Skeletal muscle tissue (tissue), 4 donors: Measurements from ENCODE around the gene ASGR1. TPM values are rescaled to one million over a fixed set of nuclear protein-coding genes. Genes with fewer than 3 reads are reported as not detected.
"Not testable (repeated sequence)": the region's sequence is repeated elsewhere in the genome, so short reads cannot be mapped to it uniquely, and the experiment has no call there.

Experiments used
- H3K27ac ChIP-seq: one replicate; pipeline ENCODE4 v1.7.0; 2013; ENCODE audit warnings: mild to moderate bottlenecking, low read depth, low read length, inconsistent platforms
- H3K27me3 ChIP-seq, 3 donors: one replicate each; pipeline ENCODE4 v1.7.0; 2013; ENCODE audit warnings: low read length in 3 of 3; ENCODE audit not compliant: control insufficient read depth in 3 of 3, insufficient read depth in 3 of 3
- H3K36me3 ChIP-seq, 3 donors: one replicate each; pipeline ENCODE4 v1.7.0; 2013; ENCODE audit warnings: low read length in 3 of 3; ENCODE audit not compliant: control insufficient read depth in 3 of 3, insufficient read depth in 3 of 3
- H3K4me1 ChIP-seq, 3 donors: one replicate each; pipeline ENCODE4 v1.7.0; 2013; ENCODE audit warnings: low read length in 3 of 3, mild to moderate bottlenecking in 3 of 3; ENCODE audit not compliant: control insufficient read depth in 3 of 3, insufficient read depth in 3 of 3
- H3K4me3 ChIP-seq, 3 donors: one replicate each; pipeline ENCODE4 v1.7.0; 2013; ENCODE audit warnings: low read length in 3 of 3
- H3K9ac ChIP-seq, 3 donors: one replicate each; pipeline ENCODE4 v1.7.0; 2013; ENCODE audit warnings: low read length in 3 of 3, mild to moderate bottlenecking in 3 of 3, moderate library complexity in 2 of 3, low read depth in 1 of 3
- H3K9me3 ChIP-seq, 3 donors: one replicate each; pipeline ENCODE4 v1.7.0; 2013; ENCODE audit warnings: low read length in 3 of 3; ENCODE audit not compliant: control insufficient read depth in 3 of 3
- total RNA-seq: library from RNA; depleted of rRNA; stranded (reverse); fragments of >200 nt; gene quantifications from one replicate; pipeline ENCODE4 v1.2.3, GENCODE V29; 2014
- donor health status: Osteomylitis.

The ASGR1 gene
- total RNA-seq, 1 donor from 2014 or later: 1.0 TPM

- not testable (repeated sequence) for H3K36me3 ChIP-seq, H3K9me3 ChIP-seq, H3K4me1 ChIP-seq, H3K4me3 ChIP-seq, H3K9ac ChIP-seq, H3K27ac ChIP-seq
- H3K27me3 ChIP-seq: peaks cover 8 to 14% (median 12%) of the 10 kb centered on the region in 3 donors
Observed at GRCh38 chr17:7168841-7169564, 10.2 kb downstream of the ASGR1 start.

GRCh38 chr17:7167832-7168231, 11.3 kb downstream of the ASGR1 start:
- Histone ChIP-seq H3K9me3 (no peaks in the 10 kb centered on the region), H3K4me1 (no peaks in the 10 kb centered on the region), H3K4me3 (no peak overlapping the region), H3K27ac (no peak overlapping the region), H3K36me3 (no peaks in the 10 kb centered on the region), H3K27me3 (peaks cover 3 to 7% (median 3%) of the 10 kb centered on the region in 3 donors), H3K9ac (no peak overlapping the region)

- no peaks in the 10 kb centered on the region for H3K4me1 ChIP-seq
- H3K4me3 ChIP-seq: no peak overlapping the region
- no peak overlapping the region for H3K9ac ChIP-seq
- no peaks in the 10 kb centered on the region for H3K36me3 ChIP-seq
- no peak overlapping the region for H3K27ac ChIP-seq
- peaks cover 0 to 10% (median 0%) of the 10 kb centered on the region in 3 donors for H3K27me3 ChIP-seq
- no peaks in the 10 kb centered on the region for H3K9me3 ChIP-seq
Observed at GRCh38 chr17:7166873-7167272, 12.3 kb downstream of the ASGR1 start.

GRCh38 chr17:7159571-7159970, 19.6 kb downstream of the ASGR1 start:
- not testable (repeated sequence) for H3K4me1 ChIP-seq, H3K27ac ChIP-seq, H3K4me3 ChIP-seq, H3K36me3 ChIP-seq, H3K9me3 ChIP-seq, H3K9ac ChIP-seq
- peaks cover 4 to 16% (median 6%) of the 10 kb centered on the region in 3 donors for H3K27me3 ChIP-seq

GRCh38 chr17:7158424-7158823, 20.7 kb downstream of the ASGR1 start:
- not testable (repeated sequence) for H3K9me3 ChIP-seq, H3K36me3 ChIP-seq, H3K4me3 ChIP-seq, H3K27ac ChIP-seq, H3K4me1 ChIP-seq, H3K9ac ChIP-seq
- H3K27me3 ChIP-seq: peaks cover 4 to 15% (median 6%) of the 10 kb centered on the region in 3 donors

- H3K9ac ChIP-seq: no peak overlapping the region
- no peak overlapping the region for H3K27ac ChIP-seq
- H3K4me3 ChIP-seq: no peak overlapping the region
- H3K27me3 ChIP-seq: peaks cover 4 to 12% (median 6%) of the 10 kb centered on the region in 3 donors
- H3K36me3 ChIP-seq: no peaks in the 10 kb centered on the region
- H3K9me3 ChIP-seq: no peaks in the 10 kb centered on the region
- H3K4me1 ChIP-seq: no peaks in the 10 kb centered on the region
Observed at GRCh38 chr17:7156342-7156940, 22.7 kb downstream of the ASGR1 start.

GRCh38 chr17:7147772-7148171, 31.4 kb downstream of the ASGR1 start:
- Histone ChIP-seq H3K4me1 (no peaks in the 10 kb centered on the region), H3K27ac (no peak overlapping the region), H3K36me3 (no peaks in the 10 kb centered on the region), H3K27me3 (peaks cover 4 to 15% (median 6%) of the 10 kb centered on the region in 3 donors), H3K9me3 (no peaks in the 10 kb centered on the region), H3K4me3 (no peak overlapping the region), H3K9ac (no peak overlapping the region)

GRCh38 chr17:7146115-7146514, 33.1 kb downstream of the ASGR1 start:
- H3K36me3 ChIP-seq: no peaks in the 10 kb centered on the region
- no peak overlapping the region for H3K4me3 ChIP-seq
- H3K4me1 ChIP-seq: no peaks in the 10 kb centered on the region
- peaks cover 10 to 29% (median 17%) of the 10 kb centered on the region in 3 donors for H3K27me3 ChIP-seq
- H3K27ac ChIP-seq: no peak overlapping the region
- no peaks in the 10 kb centered on the region for H3K9me3 ChIP-seq
- no peak overlapping the region for H3K9ac ChIP-seq

- H3K27me3 ChIP-seq: peaks cover 20 to 46% (median 25%) of the 10 kb centered on the region in 3 donors
- H3K4me3 ChIP-seq: no peak overlapping the region
- H3K27ac ChIP-seq: no peak overlapping the region
- H3K36me3 ChIP-seq: no peaks in the 10 kb centered on the region
- no peaks in the 10 kb centered on the region for H3K4me1 ChIP-seq
- no peak overlapping the region for H3K9ac ChIP-seq
- no peaks in the 10 kb centered on the region for H3K9me3 ChIP-seq
Observed at GRCh38 chr17:7144213-7144612, 35.0 kb downstream of the ASGR1 start.

GRCh38 chr17:7141824-7142223, 37.3 kb downstream of the ASGR1 start:
- Histone ChIP-seq H3K9me3 (no peaks in the 10 kb centered on the region), H3K36me3 (no peaks in the 10 kb centered on the region), H3K27ac (no peak overlapping the region), H3K9ac (no peak overlapping the region), H3K4me1 (no peaks in the 10 kb centered on the region), H3K4me3 (no peak overlapping the region), H3K27me3 (peaks cover 20 to 64% (median 44%) of the 10 kb centered on the region in 3 donors)
